Measurements from ENCODE around the gene ARHGEF40. TPM values are rescaled to one million over a fixed set of nuclear protein-coding genes. Genes with fewer than 3 reads are reported as not detected.
A peak's percentile ranks its signal among the peaks of the same experiment; 100 is the strongest.

ARHGEF40 gene
- total and polyA plus RNA-seq, 4 experiments from 2014 or later, result 0.42 to 0.66 (median 0.51) TPM

DNA sequence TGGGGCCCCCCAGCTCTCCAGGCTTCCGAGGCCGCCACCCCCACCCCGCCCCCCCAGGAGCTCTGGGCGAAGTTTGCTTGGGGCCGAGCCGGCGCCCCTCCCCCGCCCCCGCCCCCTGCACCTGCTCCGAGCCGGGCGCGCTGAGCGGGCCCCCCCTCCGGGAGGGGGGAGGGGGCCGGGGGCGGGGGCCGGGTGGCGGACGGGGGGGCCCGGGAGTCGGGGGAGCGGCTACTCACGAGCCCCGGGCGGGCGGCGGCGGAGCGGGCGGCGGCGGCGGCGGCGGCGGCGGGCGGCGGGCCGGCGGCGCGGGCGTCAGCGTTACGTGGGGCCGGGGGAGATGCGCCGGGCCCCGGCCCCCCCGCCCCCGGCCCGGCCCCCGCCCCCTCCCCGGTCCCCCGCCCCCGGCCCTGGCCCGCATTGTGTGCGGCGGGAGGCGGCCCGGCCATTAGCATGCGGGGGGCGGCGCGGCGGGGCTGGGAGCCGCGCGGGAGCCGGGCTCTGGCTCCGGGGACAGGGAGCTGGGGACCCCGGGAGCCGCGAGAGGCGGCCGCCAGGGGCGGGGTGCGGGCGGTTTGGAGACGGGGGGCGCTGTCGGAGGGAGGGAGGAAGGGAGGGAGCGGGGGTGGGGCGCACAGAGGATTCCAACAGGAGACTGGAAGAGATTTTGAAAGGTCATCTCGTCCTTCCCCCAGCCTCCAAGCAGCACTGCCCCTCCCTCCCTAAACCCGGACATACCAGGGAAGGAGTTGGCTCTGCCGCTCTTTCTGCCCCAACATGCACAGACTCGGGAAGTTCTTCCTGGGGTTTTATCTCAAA lies 28.2 kb downstream of the ARHGEF40 start, which contains the start of gene ZNF219:
TSS of gene ZNF219 (minus strand) at position 580 of the 816 bp plus-strand sequence. CDS start 5,064 bp downstream, outside the sequence.
- peak within 1 kb of the TSS; percentile 80 to 95 (median 87) for H3K4me3 Mint-ChIP-seq
- intact Hi-C loops (cut with micrococcal nuclease), result loop anchor here (5.0 kb wide), 1 partner anchor 416 kb away; the partner anchor contains the start of gene RNASE4
- H3K27ac Mint-ChIP-seq, result peak within 1 kb of the TSS; percentile 93 to 95 (median 93)
- no peaks in the 10 kb centered on the region for H3K36me3 ChIP-seq (ENCODE audit: insufficient read depth, low read length)
- POLR2A ChIA-PET (ENCODE audit: partially characterized antibody), result interaction anchor here (0.8 to 2.4 kb wide), 3 partner anchors 10 to 73 kb away, joined by 3 to 15 read pairs (median 6); partner anchors contain the start of gene ARHGEF40
- H3K9me3 ChIP-seq (ENCODE audit: control insufficient read depth in 1 of 2, low read length in 2 of 2), result no peaks in the 10 kb centered on the region
- H3K27me3 Mint-ChIP-seq, result no peaks in the 10 kb centered on the region
- H3K27me3 ChIP-seq (ENCODE audit: insufficient read depth, low read length), result no peaks in the 10 kb centered on the region
- peak within 1 kb of the TSS; percentile 59 for H3K27ac ChIP-seq (ENCODE audit: low read depth, low read length)
- DNase-seq, result peak; percentile 31 to 54 (median 42)
- H3K9me3 Mint-ChIP-seq, result no peaks in the 10 kb centered on the region
- H3K4me3 ChIP-seq (ENCODE audit: low read length in 2 of 2), result peak within 1 kb of the TSS; percentile 38 to 47
- peaks cover 0 to 5% of the 10 kb centered on the region in 2 donors for H3K36me3 Mint-ChIP-seq
- CTCF ChIA-PET (ENCODE audit: partially characterized antibody), result interaction anchor here (1.2 to 7.3 kb wide), 4 partner anchors 7 to 99 kb away, joined by 5 to 296 read pairs (median 116); partner anchors contain the start of genes SLC39A2 and TMEM253
- peaks cover 24% of the 10 kb centered on the region for H3K4me1 ChIP-seq (ENCODE audit: insufficient read depth, low read length)
- H3K4me1 Mint-ChIP-seq, result peaks cover 10 to 45% (median 16%) of the 10 kb centered on the region in 4 donors

DNA sequence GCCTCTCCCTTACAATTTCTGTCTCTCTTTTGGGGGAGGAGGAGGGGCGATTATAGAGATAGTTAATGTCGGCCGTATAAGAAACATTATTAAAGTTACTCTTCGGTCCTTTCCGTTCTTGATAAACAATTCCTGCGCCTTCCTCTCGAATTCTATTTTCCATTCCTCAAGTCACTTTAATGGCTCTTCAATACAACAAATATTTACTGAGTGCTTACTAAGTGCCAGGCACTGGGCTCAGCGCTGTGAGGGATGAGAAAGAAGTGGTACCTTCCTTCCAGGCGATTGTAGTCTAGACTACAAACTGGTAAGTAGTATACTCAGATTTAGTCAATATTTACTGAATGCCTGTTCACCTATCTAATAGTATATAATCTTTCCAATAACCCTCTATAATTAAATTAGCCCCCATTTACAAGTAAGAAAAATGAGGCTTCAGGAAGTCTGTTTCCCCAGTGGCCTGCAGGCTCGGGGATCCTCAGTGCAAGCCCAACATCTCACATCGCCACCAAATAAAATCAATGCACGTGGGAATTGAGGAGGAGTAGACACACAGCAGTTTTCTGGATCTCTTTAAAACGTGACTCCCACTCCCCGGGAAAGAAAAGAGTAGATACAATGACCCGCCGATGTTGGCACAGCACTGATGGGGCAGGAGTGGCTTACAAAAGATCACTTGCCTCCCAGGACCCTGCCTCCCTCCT lies 28.9 kb downstream of the ARHGEF40 start:
- Mint-ChIP-seq H3K36me3 (peaks cover 0 to 5% of the 10 kb centered on the region in 2 donors), H3K27ac (peak overlapping the region; percentile 92 to 95 (median 93)), H3K9me3 (no peaks in the 10 kb centered on the region), H3K4me3 (peak overlapping the region; percentile 80 to 95 (median 87)), H3K4me1 (peaks cover 12 to 50% (median 18%) of the 10 kb centered on the region in 4 donors), H3K27me3 (no peaks in the 10 kb centered on the region)
- peak overlapping the region; percentile 59 for H3K27ac ChIP-seq (ENCODE audit: low read depth, low read length)
- H3K4me1 ChIP-seq (ENCODE audit: insufficient read depth, low read length), result peaks cover 26% of the 10 kb centered on the region
- intact Hi-C loops (cut with micrococcal nuclease), result loop anchor here (5.0 kb wide), 1 partner anchor 417 kb away; the partner anchor contains the start of gene RNASE4
- peak overlapping the region; percentile 38 to 47 for H3K4me3 ChIP-seq (ENCODE audit: low read length in 2 of 2)
- POLR2A ChIA-PET (ENCODE audit: partially characterized antibody), result interaction anchor here (0.6 to 2.4 kb wide), 3 partner anchors 11 to 84 kb away, joined by 3 to 15 read pairs (median 5); partner anchors contain the start of gene ARHGEF40
- no peaks in the 10 kb centered on the region for H3K9me3 ChIP-seq (ENCODE audit: control insufficient read depth in 1 of 2, low read length in 2 of 2)
- CTCF ChIA-PET (ENCODE audit: partially characterized antibody), result interaction anchor here (1.5 to 13.9 kb wide), 2 partner anchors 31 to 84 kb away, joined by 7 to 399 read pairs; no protein-coding TSS in a partner anchor
- no peak for DNase-seq
- H3K36me3 ChIP-seq (ENCODE audit: insufficient read depth, low read length), result no peaks in the 10 kb centered on the region
- H3K27me3 ChIP-seq (ENCODE audit: insufficient read depth, low read length), result no peaks in the 10 kb centered on the region

DNA sequence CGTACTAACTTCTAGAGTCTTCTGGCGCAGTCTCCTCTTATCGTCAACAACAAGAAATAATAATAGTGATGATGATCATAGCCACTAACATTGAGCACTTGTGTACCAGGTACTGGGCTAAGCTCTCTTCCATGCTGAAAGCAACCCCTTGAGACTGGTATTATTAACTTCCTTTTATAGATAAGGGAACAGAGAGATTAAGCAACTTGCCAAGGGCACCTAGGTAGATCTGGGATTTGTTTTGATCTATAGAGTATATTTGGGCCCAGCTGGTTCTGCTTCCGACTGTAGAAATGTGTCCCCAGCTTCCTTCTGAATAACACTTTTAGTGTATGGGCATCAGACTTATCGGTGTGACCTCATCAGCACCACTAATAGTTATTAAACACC lies 29.5 kb downstream of the ARHGEF40 start:
- Mint-ChIP-seq H3K27ac (peak overlapping the region; percentile 92 to 95 (median 93)), H3K9me3 (no peaks in the 10 kb centered on the region), H3K36me3 (peaks cover 0 to 6% of the 10 kb centered on the region in 2 donors), H3K4me3 (peak overlapping the region; percentile 62 to 95 (median 87)), H3K27me3 (no peaks in the 10 kb centered on the region), H3K4me1 (peaks cover 14 to 56% (median 21%) of the 10 kb centered on the region in 4 donors)
- Histone ChIP-seq H3K27ac (ENCODE audit: low read depth, low read length) (no peak overlapping the region), H3K4me1 (ENCODE audit: insufficient read depth, low read length) (peaks cover 30% of the 10 kb centered on the region), H3K36me3 (ENCODE audit: insufficient read depth, low read length) (no peaks in the 10 kb centered on the region), H3K9me3 (ENCODE audit: control insufficient read depth in 1 of 2, low read length in 2 of 2) (no peaks in the 10 kb centered on the region), H3K27me3 (ENCODE audit: insufficient read depth, low read length) (no peaks in the 10 kb centered on the region), H3K4me3 (ENCODE audit: low read length in 2 of 2) (no peak overlapping the region)
- POLR2A ChIA-PET (ENCODE audit: partially characterized antibody), result interaction anchor here (0.6 to 1.5 kb wide), 3 partner anchors 29 to 172 kb away, joined by 3 to 5 read pairs (median 3); partner anchors contain the start of gene ARHGEF40
- DNase-seq, result no peak
- CTCF ChIA-PET (ENCODE audit: partially characterized antibody), result interaction anchor here (1.5 to 13.9 kb wide), 2 partner anchors 32 to 85 kb away, joined by 7 to 399 read pairs; no protein-coding TSS in a partner anchor
- intact Hi-C loops (cut with micrococcal nuclease), result loop anchor here (5.0 kb wide), 1 partner anchor 417 kb away; the partner anchor contains the start of gene RNASE4

DNA sequence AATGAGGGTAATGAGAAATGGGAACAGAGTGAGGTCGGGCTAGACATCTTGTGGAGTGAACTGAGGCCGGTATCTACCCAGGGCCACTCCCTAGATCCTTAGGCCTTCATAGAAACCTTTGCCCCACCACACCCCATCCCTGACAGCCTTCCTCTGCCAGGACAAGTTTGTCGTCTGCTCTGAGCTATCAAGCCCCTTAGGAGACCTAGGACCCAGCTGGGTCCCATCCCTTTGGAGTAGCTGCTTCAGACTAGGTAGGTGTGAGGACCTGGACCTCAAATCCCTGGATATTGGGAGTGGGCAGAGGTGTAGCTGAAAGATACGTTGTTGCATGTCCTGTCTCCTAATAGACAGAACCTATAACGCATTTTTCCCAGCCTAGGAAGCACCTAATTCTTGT lies 30.8 kb downstream of the ARHGEF40 start, which contains the start of gene TMEM253:
TSS of gene TMEM253 (plus strand) at position 136 of the 400 bp plus-strand sequence. CDS start 278 bp downstream, outside the sequence.
- intact Hi-C loops (cut with micrococcal nuclease), result loop anchor here (5.0 kb wide), 1 partner anchor 244 kb away; no protein-coding TSS in a partner anchor
- H3K9me3 Mint-ChIP-seq, result no peaks in the 10 kb centered on the region

DNA sequence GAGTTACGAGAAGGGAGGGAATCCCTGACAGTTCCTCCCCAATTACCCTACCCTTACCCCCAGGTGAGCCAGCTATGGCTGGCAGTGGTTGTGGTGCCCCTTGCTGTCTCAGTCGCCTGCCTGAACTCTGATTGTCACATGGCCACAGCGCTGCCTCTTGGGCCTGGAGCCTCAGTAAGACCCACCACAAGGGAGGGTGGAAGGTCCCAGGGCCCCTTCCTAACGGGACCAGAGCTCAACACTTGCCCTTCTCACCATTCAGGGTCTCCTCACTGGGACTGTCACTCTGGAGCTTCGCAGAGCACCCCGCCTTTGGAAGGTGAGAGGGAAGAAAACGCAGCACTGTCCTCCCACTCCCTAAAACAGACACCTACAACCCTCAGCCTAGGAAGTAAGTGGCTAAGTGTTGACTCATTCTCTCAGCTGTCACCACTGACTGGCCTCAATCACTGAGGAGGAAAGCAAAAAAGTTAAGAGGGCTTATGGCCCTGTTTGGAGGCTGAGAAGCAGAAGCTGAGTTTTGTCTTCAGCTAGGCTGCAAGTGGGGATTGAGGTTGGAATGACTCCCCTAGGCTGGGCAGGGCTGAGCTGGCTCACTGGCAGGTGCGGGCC lies 31.8 kb downstream of the ARHGEF40 start:
- Histone ChIP-seq H3K36me3 (ENCODE audit: insufficient read depth, low read length) (no peaks in the 10 kb centered on the region), H3K27me3 (ENCODE audit: insufficient read depth, low read length) (no peaks in the 10 kb centered on the region), H3K9me3 (ENCODE audit: control insufficient read depth in 1 of 2, low read length in 2 of 2) (no peaks in the 10 kb centered on the region), H3K27ac (ENCODE audit: low read depth, low read length) (no peak overlapping the region), H3K4me3 (ENCODE audit: low read length in 2 of 2) (no peak overlapping the region), H3K4me1 (ENCODE audit: insufficient read depth, low read length) (peaks cover 39% of the 10 kb centered on the region)
- peaks cover 19 to 50% (median 28%) of the 10 kb centered on the region in 4 donors for H3K4me1 Mint-ChIP-seq
- ChIA-PET POLR2A (ENCODE audit: partially characterized antibody) (interaction anchor here (1.3 to 4.8 kb wide), 5 partner anchors 8 to 90 kb away, joined by 3 to 82 read pairs (median 5); no protein-coding TSS in a partner anchor), CTCF (ENCODE audit: partially characterized antibody) (interaction anchor here (0.6 to 13.9 kb wide), 6 partner anchors 7 to 409 kb away, joined by 3 to 399 read pairs (median 60); no protein-coding TSS in a partner anchor)
- H3K27ac Mint-ChIP-seq, result peak overlapping the region in 4 of 7 donors; percentile 18 to 99 (median 46)
- intact Hi-C loops (cut with micrococcal nuclease), result loop anchor here (2.0 to 5.0 kb wide), 2 partner anchors 245 to 759 kb away; partner anchors contain the start of gene PARP2
- peaks cover 0 to 6% of the 10 kb centered on the region in 2 donors for H3K36me3 Mint-ChIP-seq
- no peaks in the 10 kb centered on the region for H3K27me3 Mint-ChIP-seq
- H3K9me3 Mint-ChIP-seq, result no peaks in the 10 kb centered on the region
- DNase-seq, result no peak
- H3K4me3 Mint-ChIP-seq, result peak overlapping the region in 3 of 8 donors; percentile 8 to 37 (median 20)

More for the DNA sequence above, 30.8 kb downstream of the ARHGEF40 start, which contains the start of gene TMEM253:
- Histone ChIP-seq H3K4me1 (ENCODE audit: insufficient read depth, low read length) (peaks cover 36% of the 10 kb centered on the region), H3K36me3 (ENCODE audit: insufficient read depth, low read length) (no peaks in the 10 kb centered on the region), H3K27me3 (ENCODE audit: insufficient read depth, low read length) (no peaks in the 10 kb centered on the region), H3K27ac (ENCODE audit: low read depth, low read length) (no peak within 1 kb of the TSS), H3K9me3 (ENCODE audit: control insufficient read depth in 1 of 2, low read length in 2 of 2) (no peaks in the 10 kb centered on the region), H3K4me3 (ENCODE audit: low read length in 2 of 2) (no peak within 1 kb of the TSS)
- DNase-seq, result no peak
- no peaks in the 10 kb centered on the region for H3K27me3 Mint-ChIP-seq
- ChIA-PET POLR2A (ENCODE audit: partially characterized antibody) (interaction anchor here (1.3 to 4.8 kb wide), 3 partner anchors 8 to 30 kb away, joined by 4 to 57 read pairs (median 5); no protein-coding TSS in a partner anchor), CTCF (ENCODE audit: partially characterized antibody) (interaction anchor here (1.0 to 13.9 kb wide), 5 partner anchors 6 to 86 kb away, joined by 3 to 399 read pairs (median 118); no protein-coding TSS in a partner anchor)
- H3K4me3 Mint-ChIP-seq, result peak within 1 kb of the TSS in 5 of 8 donors; percentile 12 to 95 (median 36)
- peaks cover 0 to 6% of the 10 kb centered on the region in 2 donors for H3K36me3 Mint-ChIP-seq
- peak within 1 kb of the TSS in 6 of 7 donors; percentile 46 to 99 (median 93) for H3K27ac Mint-ChIP-seq
- peaks cover 16 to 55% (median 24%) of the 10 kb centered on the region in 4 donors for H3K4me1 Mint-ChIP-seq

Measured in CD4-positive, alpha-beta memory T cell (primary cell).